Suprapubic skin (tissue), 4 donors: ENCODE results near the gene SMIM29. TPM values are rescaled to one million over a fixed set of nuclear protein-coding genes. Genes with fewer than 3 reads are reported as not detected.

ENCODE experiments used
- DNase-seq, 2 donors: peaks; one replicate each; pipeline ENCODE4 v3.0.0-alpha.2; 2019; ENCODE audit warnings: low spot score in 2 of 2
- H3K27ac ChIP-seq: fragments of 200-600 bp; sonication (generic); one replicate; pipeline ENCODE4 v1.5.1; 2019
- H3K27me3 ChIP-seq: fragments of 200-600 bp; sonication (generic); one replicate; pipeline ENCODE4 v1.5.1; 2019
- H3K36me3 ChIP-seq: fragments of 200-600 bp; sonication (generic); one replicate; pipeline ENCODE4 v1.5.1; 2019
- H3K4me1 ChIP-seq: fragments of 200-600 bp; sonication (generic); one replicate; pipeline ENCODE4 v1.5.1; 2019
- H3K4me3 ChIP-seq: fragments of 200-600 bp; sonication (generic); one replicate; pipeline ENCODE4 v1.5.1; 2019; ENCODE audit warnings: mild to moderate bottlenecking
- H3K9me3 ChIP-seq: fragments of 200-600 bp; sonication (generic); one replicate; pipeline ENCODE4 v1.5.1; 2019
- EP300 ChIP-seq: sonication (generic); formaldehyde crosslinking; IDR thresholded peaks from one replicate; pipeline ENCODE4 v1.6.1; 2017; ENCODE audit warnings: antibody characterized with exemption
- POLR2A ChIP-seq, 2 donors: fragments of 450-650 bp; IDR thresholded peaks; one replicate each; pipeline ENCODE4 v1.6.1; 2017; ENCODE audit warnings: antibody characterized with exemption in 2 of 2, mild to moderate bottlenecking in 2 of 2, moderate library complexity in 2 of 2
- POLR2AphosphoS5 ChIP-seq, 3 donors: sonication (generic); formaldehyde crosslinking; IDR thresholded peaks; one replicate each; pipeline ENCODE4 v1.6.1; 2017; ENCODE audit warnings: antibody characterized with exemption in 3 of 3
- WGBS: methylation state at CpG from one replicate; pipeline ENCODE4 v1.1.5; 2018; 5-methylcytosine and 5-hydroxymethylcytosine counted together
- total RNA-seq, 4 donors: library from RNA; depleted of rRNA; stranded (reverse); fragments of >200 nt; gene quantifications; one replicate each; pipeline ENCODE4 v1.1.0, GENCODE V29; 2016
- TF ChIP-seq, protein P1 (sequence below), 2 donors: fragments of 200-600 bp in 1 of 2; fragments of 450-650 bp in 1 of 2; sonication (generic) in 1 of 2; IDR thresholded peaks; one replicate each; pipeline ENCODE4 v1.5.1; 2016 to 2019; ENCODE audit warnings: antibody characterized with exemption in 2 of 2, mild to moderate bottlenecking in 1 of 2, moderate library complexity in 1 of 2

Gene SMIM29
- total RNA-seq, 4 donors from 2014 or later = 45.2 to 58.8 (median 51.2) TPM

- no peak for DNase-seq
- no peak for TF ChIP-seq POLR2A (IDR thresholded peaks at IDR 0.05)
- TF ChIP-seq POLR2AphosphoS5 (IDR thresholded peaks at IDR 0.05) = no peak
- TF ChIP-seq, protein P1, sequence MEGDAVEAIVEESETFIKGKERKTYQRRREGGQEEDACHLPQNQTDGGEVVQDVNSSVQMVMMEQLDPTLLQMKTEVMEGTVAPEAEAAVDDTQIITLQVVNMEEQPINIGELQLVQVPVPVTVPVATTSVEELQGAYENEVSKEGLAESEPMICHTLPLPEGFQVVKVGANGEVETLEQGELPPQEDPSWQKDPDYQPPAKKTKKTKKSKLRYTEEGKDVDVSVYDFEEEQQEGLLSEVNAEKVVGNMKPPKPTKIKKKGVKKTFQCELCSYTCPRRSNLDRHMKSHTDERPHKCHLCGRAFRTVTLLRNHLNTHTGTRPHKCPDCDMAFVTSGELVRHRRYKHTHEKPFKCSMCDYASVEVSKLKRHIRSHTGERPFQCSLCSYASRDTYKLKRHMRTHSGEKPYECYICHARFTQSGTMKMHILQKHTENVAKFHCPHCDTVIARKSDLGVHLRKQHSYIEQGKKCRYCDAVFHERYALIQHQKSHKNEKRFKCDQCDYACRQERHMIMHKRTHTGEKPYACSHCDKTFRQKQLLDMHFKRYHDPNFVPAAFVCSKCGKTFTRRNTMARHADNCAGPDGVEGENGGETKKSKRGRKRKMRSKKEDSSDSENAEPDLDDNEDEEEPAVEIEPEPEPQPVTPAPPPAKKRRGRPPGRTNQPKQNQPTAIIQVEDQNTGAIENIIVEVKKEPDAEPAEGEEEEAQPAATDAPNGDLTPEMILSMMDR (IDR thresholded peaks at IDR 0.05) = no peak
- no peak for TF ChIP-seq EP300
- H3K36me3 ChIP-seq = no peaks in the 10 kb centered on the region
- H3K27ac ChIP-seq = no peak overlapping the region
- peaks cover 8% of the 10 kb centered on the region for H3K4me1 ChIP-seq
- 43% methylated on average over 2 of the region's 2 CpGs for WGBS
- H3K4me3 ChIP-seq = no peak overlapping the region
- no peaks in the 10 kb centered on the region for H3K9me3 ChIP-seq
- no peaks in the 10 kb centered on the region for H3K27me3 ChIP-seq
These were observed 30.1 kb downstream of the SMIM29 start for GRCh38 chr6:34218691-34219090.

GRCh38 chr6:34213772-34214171 is 35.0 kb downstream of the SMIM29 start:
- no peaks in the 10 kb centered on the region for H3K4me1 ChIP-seq
- 95% methylated on average over 4 of the region's 4 CpGs for WGBS

GRCh38 chr6:34207695-34208443 is 40.9 kb downstream of the SMIM29 start:
- TF ChIP-seq POLR2A (IDR thresholded peaks at IDR 0.05) (no peak), EP300 (no peak), POLR2AphosphoS5 (IDR thresholded peaks at IDR 0.05) (no peak)
- TF ChIP-seq, protein P1 (IDR thresholded peaks at IDR 0.05) = no peak
- H3K27me3 ChIP-seq = no peaks in the 10 kb centered on the region
- no peak overlapping the region for H3K4me3 ChIP-seq
- no peaks in the 10 kb centered on the region for H3K4me1 ChIP-seq
- WGBS = 86% methylated on average over 3 of the region's 4 CpGs
- no peaks in the 10 kb centered on the region for H3K36me3 ChIP-seq
- H3K27ac ChIP-seq = no peak overlapping the region
- H3K9me3 ChIP-seq = no peaks in the 10 kb centered on the region
- no peak for DNase-seq

More at GRCh38 chr6:34213772-34214171, 35.0 kb downstream of the SMIM29 start:
- TF ChIP-seq EP300 = no peak
- TF ChIP-seq, protein P1 (IDR thresholded peaks at IDR 0.05) = no peak
- Histone ChIP-seq H3K4me3 (no peak overlapping the region), H3K36me3 (no peaks in the 10 kb centered on the region), H3K27ac (no peak overlapping the region), H3K27me3 (no peaks in the 10 kb centered on the region), H3K9me3 (no peaks in the 10 kb centered on the region)
- no peak for DNase-seq

DNA sequence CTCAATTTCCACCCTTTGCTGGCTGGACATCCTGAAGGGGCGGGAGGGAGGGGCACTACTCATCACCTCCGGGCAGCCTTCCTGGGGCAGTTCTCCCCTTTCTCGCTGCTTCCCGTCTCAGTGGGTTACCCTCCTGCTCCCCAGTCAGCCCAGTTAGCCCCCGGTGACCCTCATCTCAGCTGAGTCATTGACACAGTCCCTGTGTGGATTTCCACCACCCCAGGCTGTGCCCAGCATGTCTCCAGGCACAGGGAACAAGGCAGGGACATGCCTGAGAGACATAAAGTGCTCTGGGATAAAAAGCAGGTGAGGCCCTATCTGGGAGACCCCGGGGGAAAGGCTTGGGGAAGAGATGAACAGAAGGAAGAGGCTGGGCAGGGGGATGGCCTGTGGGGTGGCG is 42.1 kb downstream of the SMIM29 start:
- no peak for DNase-seq
- H3K27ac ChIP-seq = no peak overlapping the region
- no peaks in the 10 kb centered on the region for H3K4me1 ChIP-seq
- H3K9me3 ChIP-seq = no peaks in the 10 kb centered on the region
- 76% methylated on average over 7 of the region's 7 CpGs for WGBS
- H3K36me3 ChIP-seq = no peaks in the 10 kb centered on the region
- no peaks in the 10 kb centered on the region for H3K27me3 ChIP-seq
- H3K4me3 ChIP-seq = no peak overlapping the region
- TF ChIP-seq POLR2AphosphoS5 (IDR thresholded peaks at IDR 0.05) (no peak), EP300 (no peak), POLR2A (IDR thresholded peaks at IDR 0.05) (no peak)
- TF ChIP-seq, protein P1 (IDR thresholded peaks at IDR 0.05) = no peak

- no peaks in the 10 kb centered on the region for H3K36me3 ChIP-seq
- H3K4me1 ChIP-seq = no peaks in the 10 kb centered on the region
- no peak for DNase-seq
- H3K27me3 ChIP-seq = no peaks in the 10 kb centered on the region
- no peaks in the 10 kb centered on the region for H3K9me3 ChIP-seq
- H3K4me3 ChIP-seq = no peak overlapping the region
- no peak overlapping the region for H3K27ac ChIP-seq
- 67% methylated on average over 2 of the region's 2 CpGs for WGBS
- TF ChIP-seq POLR2A (IDR thresholded peaks at IDR 0.05) = no peak
- no peak for TF ChIP-seq EP300
- no peak for TF ChIP-seq POLR2AphosphoS5 (IDR thresholded peaks at IDR 0.05)
- TF ChIP-seq, protein P1 (IDR thresholded peaks at IDR 0.05) = no peak
These were observed 42.9 kb downstream of the SMIM29 start for GRCh38 chr6:34205916-34206315.
